Mesothelial cell of epicardium (in vitro differentiated cells): Measurements from ENCODE around the gene PYGL. TPM values are rescaled to one million over a fixed set of nuclear protein-coding genes. Genes with fewer than 3 reads are reported as not detected.
"Not testable (repeated sequence)": the region's sequence is repeated elsewhere in the genome, so short reads cannot be mapped to it uniquely, and the experiment has no call there.

Source experiments
- DNase-seq, 2 experiments: peaks; one replicate each; pipeline ENCODE4 v3.0.0; 2021; ENCODE audit warnings: low spot score in 2 of 2; ENCODE audit not compliant: unreplicated experiment in 2 of 2
- H3K27ac Mint-ChIP-seq: 2 replicates; pipeline ENCODE4 v1.8.0; 2021; ENCODE audit warnings: mixed read lengths
- H3K27me3 Mint-ChIP-seq: 2 replicates; pipeline ENCODE4 v1.8.0; 2021; ENCODE audit warnings: low read depth, mixed read lengths
- H3K36me3 Mint-ChIP-seq: 2 replicates; pipeline ENCODE4 v1.8.0; 2021; ENCODE audit warnings: mixed read lengths
- H3K4me1 Mint-ChIP-seq: 2 replicates; pipeline ENCODE4 v1.8.0; 2021; ENCODE audit warnings: mixed read lengths
- H3K4me3 Mint-ChIP-seq: 2 replicates; pipeline ENCODE4 v1.8.0; 2021; ENCODE audit warnings: mild to moderate bottlenecking, moderate library complexity, mixed read lengths
- H3K9me3 Mint-ChIP-seq: 2 replicates; pipeline ENCODE4 v1.8.0; 2021; ENCODE audit warnings: mixed read lengths
- total RNA-seq: library from RNA; stranded (reverse); gene quantifications from 3 replicates; pipeline ENCODE4 v1.2.1, GENCODE V29; 2021
- TF ChIP-seq, protein P1 (sequence below): fragments of 200-600 bp; sonication (generic); IDR thresholded peaks from one replicate; pipeline ENCODE4 v1.5.0; 2021; ENCODE audit warnings: antibody characterized with exemption; ENCODE audit not compliant: unreplicated experiment

The PYGL gene
- total RNA-seq, 1 donor from 2014 or later = 21.6 TPM

DNA sequence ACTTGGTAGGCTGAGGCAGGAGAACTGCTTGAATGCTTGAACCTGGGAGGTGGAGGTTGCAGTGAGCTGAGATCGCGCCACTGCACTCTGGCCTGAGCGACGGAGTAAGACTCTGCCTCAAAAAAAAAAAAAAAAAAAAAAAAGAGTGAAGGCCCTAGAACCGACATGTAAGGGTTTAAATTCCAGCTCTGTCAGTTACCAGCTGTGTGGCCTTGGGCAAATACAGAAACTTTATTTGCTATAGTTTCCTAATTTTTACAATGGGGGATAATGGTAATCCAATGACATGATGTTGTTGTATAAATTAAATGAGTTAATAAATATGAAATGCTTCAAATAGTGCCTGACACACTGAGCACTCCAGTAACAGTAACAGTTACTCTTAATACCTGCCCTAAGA, 19.6 kb upstream of the PYGL start:
- Mint-ChIP-seq H3K9me3 (no peaks in the 10 kb centered on the region), H3K4me1 (peaks cover 58% of the 10 kb centered on the region), H3K4me3 (no peak overlapping the region), H3K27me3 (no peaks in the 10 kb centered on the region), H3K27ac (peak overlapping the region; percentile 90), H3K36me3 (no peaks in the 10 kb centered on the region)
- TF ChIP-seq, protein P1, sequence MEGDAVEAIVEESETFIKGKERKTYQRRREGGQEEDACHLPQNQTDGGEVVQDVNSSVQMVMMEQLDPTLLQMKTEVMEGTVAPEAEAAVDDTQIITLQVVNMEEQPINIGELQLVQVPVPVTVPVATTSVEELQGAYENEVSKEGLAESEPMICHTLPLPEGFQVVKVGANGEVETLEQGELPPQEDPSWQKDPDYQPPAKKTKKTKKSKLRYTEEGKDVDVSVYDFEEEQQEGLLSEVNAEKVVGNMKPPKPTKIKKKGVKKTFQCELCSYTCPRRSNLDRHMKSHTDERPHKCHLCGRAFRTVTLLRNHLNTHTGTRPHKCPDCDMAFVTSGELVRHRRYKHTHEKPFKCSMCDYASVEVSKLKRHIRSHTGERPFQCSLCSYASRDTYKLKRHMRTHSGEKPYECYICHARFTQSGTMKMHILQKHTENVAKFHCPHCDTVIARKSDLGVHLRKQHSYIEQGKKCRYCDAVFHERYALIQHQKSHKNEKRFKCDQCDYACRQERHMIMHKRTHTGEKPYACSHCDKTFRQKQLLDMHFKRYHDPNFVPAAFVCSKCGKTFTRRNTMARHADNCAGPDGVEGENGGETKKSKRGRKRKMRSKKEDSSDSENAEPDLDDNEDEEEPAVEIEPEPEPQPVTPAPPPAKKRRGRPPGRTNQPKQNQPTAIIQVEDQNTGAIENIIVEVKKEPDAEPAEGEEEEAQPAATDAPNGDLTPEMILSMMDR = no peak
- DNase-seq = no peak

DNA sequence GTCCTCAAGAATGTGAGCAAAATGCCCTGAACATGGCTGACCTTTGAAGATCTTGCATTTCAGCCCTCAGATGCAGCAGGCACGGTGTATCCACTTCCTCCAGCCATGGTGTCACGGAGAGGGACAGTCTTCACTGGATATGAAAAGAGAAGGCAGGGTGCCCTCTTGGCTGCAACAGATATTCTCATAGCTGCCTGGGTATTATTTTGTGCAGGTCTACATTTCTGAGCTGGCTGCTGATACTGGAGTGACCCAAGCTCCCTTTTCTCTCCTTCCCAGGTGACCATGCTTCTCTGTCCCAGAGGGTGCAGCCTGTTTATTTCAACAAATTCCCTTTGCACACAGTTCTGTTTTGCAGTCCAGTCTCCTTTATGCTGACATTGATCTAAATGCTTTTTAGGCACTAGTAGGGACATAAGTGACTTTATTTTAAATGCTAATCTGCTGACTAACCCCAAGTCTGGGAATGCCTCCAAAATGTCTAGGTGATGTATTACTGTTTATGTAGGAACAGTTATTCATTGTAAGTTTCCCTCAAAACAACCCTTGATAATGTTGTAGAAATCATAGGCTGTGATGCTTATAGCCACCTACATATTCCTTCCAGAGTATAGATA, 17.4 kb upstream of the PYGL start:
- peak overlapping the region; percentile 90 for H3K27ac Mint-ChIP-seq

DNA sequence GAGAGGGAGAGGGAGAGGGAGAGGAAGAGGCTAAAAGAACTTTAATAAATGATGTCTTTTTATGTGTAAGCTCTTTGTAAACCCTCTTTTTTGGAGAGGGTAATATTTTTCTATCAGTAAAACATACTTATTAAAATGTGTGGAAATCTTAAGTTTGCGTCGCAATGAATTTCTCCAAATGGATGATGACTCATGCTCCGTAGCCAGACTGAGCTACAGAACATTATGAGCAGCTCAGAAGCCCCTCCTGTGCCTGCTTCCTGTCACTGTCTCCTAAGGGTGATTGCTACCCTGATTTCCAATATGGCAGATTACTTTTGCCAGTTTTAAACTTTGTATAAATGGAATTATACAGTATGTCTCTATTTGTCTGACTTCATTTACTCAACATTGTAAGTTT, 13.0 kb upstream of the PYGL start:
- no peak for DNase-seq
- H3K4me1 Mint-ChIP-seq = peaks cover 29% of the 10 kb centered on the region
- no peaks in the 10 kb centered on the region for H3K27me3 Mint-ChIP-seq
- H3K27ac Mint-ChIP-seq = no peak overlapping the region
- TF ChIP-seq, protein P1 = no peak
- no peaks in the 10 kb centered on the region for H3K36me3 Mint-ChIP-seq
- no peak overlapping the region for H3K4me3 Mint-ChIP-seq
- H3K9me3 Mint-ChIP-seq = no peaks in the 10 kb centered on the region

More for the DNA sequence above, 17.4 kb upstream of the PYGL start:
- Mint-ChIP-seq H3K36me3 (no peaks in the 10 kb centered on the region), H3K4me1 (peaks cover 52% of the 10 kb centered on the region), H3K27me3 (no peaks in the 10 kb centered on the region), H3K9me3 (no peaks in the 10 kb centered on the region), H3K4me3 (peak overlapping the region; percentile 33)
- TF ChIP-seq, protein P1 = no peak
- DNase-seq = no peak

DNA sequence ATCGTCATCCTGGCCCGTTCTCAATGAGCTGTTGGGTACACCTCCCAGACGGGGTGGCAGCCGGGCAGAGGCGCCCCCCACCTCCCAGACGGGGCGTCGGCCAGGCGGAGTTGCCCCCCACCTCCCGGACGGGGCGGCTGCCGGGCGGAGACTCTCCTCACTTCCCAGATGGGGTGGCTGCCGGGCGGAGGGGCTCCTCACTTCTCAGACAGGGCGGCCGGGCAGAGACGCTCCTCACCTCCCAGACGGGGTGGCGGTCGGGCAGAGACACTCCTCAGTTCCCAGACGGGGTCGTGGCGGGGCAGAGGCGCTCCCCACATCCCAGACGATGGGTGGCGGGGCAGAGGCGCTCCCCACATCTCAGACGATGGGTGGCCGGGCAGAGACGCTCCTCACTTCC, 12.1 kb upstream of the PYGL start:
- H3K4me3 Mint-ChIP-seq, H3K9me3 Mint-ChIP-seq, H3K36me3 Mint-ChIP-seq, DNase-seq, H3K27me3 Mint-ChIP-seq, H3K27ac Mint-ChIP-seq: not testable (repeated sequence)
- H3K4me1 Mint-ChIP-seq = peaks cover 22% of the 10 kb centered on the region

DNA sequence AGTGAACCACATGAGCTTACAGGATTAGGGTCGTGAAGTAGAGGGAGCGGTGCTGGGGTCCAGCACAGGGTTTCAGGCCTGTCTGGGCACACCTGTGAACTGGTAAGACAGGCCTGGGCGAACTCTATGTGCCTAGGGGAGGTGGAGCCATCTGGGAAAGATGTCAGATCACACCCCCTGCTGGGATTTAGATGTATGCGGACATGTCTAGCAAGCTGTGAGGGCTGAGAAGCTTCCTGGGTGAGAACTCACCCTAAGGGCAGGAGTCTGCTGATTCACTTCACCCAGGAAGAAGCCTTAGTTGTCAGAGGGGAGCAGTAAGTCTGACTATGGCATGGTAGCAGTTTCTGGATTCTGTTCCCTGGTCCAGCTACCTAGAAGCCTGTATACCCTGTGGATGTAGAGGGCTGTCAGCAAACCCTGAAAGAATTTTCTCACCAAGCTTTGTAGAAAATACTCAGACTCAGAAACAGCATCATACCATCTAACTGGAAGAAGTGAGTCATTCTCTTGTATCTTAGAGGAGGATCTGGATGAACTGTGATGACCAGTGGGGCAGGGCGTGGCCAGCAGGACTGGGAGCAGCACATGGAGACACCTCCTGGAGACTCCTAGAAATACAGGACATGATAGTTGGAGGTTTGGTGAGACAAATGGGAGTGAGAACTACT, 11.2 kb upstream of the PYGL start:
- Mint-ChIP-seq H3K9me3 (no peaks in the 10 kb centered on the region), H3K4me1 (peaks cover 14% of the 10 kb centered on the region), H3K36me3 (no peaks in the 10 kb centered on the region), H3K27ac (peak overlapping the region; percentile 88), H3K27me3 (no peaks in the 10 kb centered on the region), H3K4me3 (no peak overlapping the region)
- TF ChIP-seq, protein P1 = no peak
- no peak for DNase-seq

DNA sequence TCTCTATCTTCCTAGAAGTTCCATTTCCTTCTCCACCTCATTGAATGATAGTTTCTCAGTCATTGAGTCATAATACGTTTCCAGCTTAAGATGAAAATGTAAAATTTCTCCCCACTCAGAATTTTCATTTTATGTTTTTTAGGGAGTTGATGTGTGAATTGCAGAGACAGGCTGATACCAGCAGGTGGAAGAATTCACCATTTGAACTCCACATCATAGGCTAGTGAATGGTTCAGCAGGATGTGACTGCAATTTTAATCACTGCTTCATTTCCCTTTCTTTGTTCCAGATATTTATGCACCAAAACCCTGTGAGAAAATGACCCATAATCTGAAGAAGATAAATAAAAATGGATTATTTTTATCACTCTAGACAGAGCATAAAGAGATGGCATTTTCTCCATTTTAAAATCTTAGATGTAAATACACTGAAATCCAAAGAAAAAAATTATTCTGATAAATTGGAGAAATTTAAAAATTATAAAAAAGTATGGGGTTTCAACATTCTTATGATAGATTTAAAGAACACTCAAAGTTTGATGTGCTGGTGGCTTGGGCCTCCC, 10.6 kb upstream of the PYGL start:
- Mint-ChIP-seq H3K36me3 (no peaks in the 10 kb centered on the region), H3K4me1 (peaks cover 11% of the 10 kb centered on the region), H3K4me3 (no peak overlapping the region), H3K27me3 (no peaks in the 10 kb centered on the region), H3K27ac (peak overlapping the region; percentile 88), H3K9me3 (no peaks in the 10 kb centered on the region)
- TF ChIP-seq, protein P1 = peak; percentile 58
- no peak for DNase-seq
